Measurements from ENCODE around the gene ARHGAP42. TPM values are rescaled to one million over a fixed set of nuclear protein-coding genes. Genes with fewer than 3 reads are reported as not detected.
A peak's percentile ranks its signal among the peaks of the same experiment; 100 is the strongest.

ARHGAP42 gene
- total RNA-seq, 1 donor from 2014 or later: 21.2 TPM

GRCh38 chr11:100682247-100682969 lies 4.7 kb upstream of the ARHGAP42 start:
- peak; percentile 50 for DNase-seq (ENCODE audit: low read depth)

GRCh38 chr11:100683126-100683525 lies 4.0 kb upstream of the ARHGAP42 start:
- no peak for DNase-seq (ENCODE audit: low read depth)

- DNase-seq (ENCODE audit: low read depth): no peak
These were observed 2.7 kb upstream of the ARHGAP42 start for GRCh38 chr11:100684101-100685065.

- no peak for DNase-seq (ENCODE audit: low read depth)
These were observed 523 bp upstream of the ARHGAP42 start for GRCh38 chr11:100686476-100687053.

GRCh38 chr11:100687630-100688395 lies 725 bp downstream of the ARHGAP42 start:
- DNase-seq (ENCODE audit: low read depth): peak; percentile 87

- DNase-seq (ENCODE audit: low read depth): no peak
These were observed 2.1 kb downstream of the ARHGAP42 start for GRCh38 chr11:100689141-100689540.

GRCh38 chr11:100691896-100692653 lies 5.0 kb downstream of the ARHGAP42 start:
- no peak for DNase-seq (ENCODE audit: low read depth)

GRCh38 chr11:100695911-100696310 lies 8.8 kb downstream of the ARHGAP42 start:
- no peak for DNase-seq (ENCODE audit: low read depth)

- DNase-seq (ENCODE audit: low read depth): no peak
These were observed 16.1 kb downstream of the ARHGAP42 start for GRCh38 chr11:100703139-100703538.

GRCh38 chr11:100703801-100704575 lies 16.9 kb downstream of the ARHGAP42 start:
- DNase-seq (ENCODE audit: low read depth): no peak

GRCh38 chr11:100705447-100705846 lies 18.4 kb downstream of the ARHGAP42 start:
- DNase-seq (ENCODE audit: low read depth): no peak

- DNase-seq (ENCODE audit: low read depth): peak; percentile 18
These were observed 19.1 kb downstream of the ARHGAP42 start for GRCh38 chr11:100706179-100706578.

GRCh38 chr11:100709233-100709957 lies 22.3 kb downstream of the ARHGAP42 start:
- DNase-seq (ENCODE audit: low read depth): peak; percentile 43

- DNase-seq (ENCODE audit: low read depth): no peak
These were observed 24.9 kb downstream of the ARHGAP42 start for GRCh38 chr11:100711984-100712383.

- DNase-seq (ENCODE audit: low read depth): no peak
These were observed 25.5 kb downstream of the ARHGAP42 start for GRCh38 chr11:100712583-100712982.

- no peak for DNase-seq (ENCODE audit: low read depth)
These were observed 28.2 kb downstream of the ARHGAP42 start for GRCh38 chr11:100715165-100715761.

- peak; percentile 26 for DNase-seq (ENCODE audit: low read depth)
These were observed 29.8 kb downstream of the ARHGAP42 start for GRCh38 chr11:100716838-100717237.

GRCh38 chr11:100719362-100719761 lies 32.3 kb downstream of the ARHGAP42 start:
- DNase-seq (ENCODE audit: low read depth): peak; percentile 60

Measured in myocyte (in vitro differentiated cells).